Breast epithelium (tissue), 3 donors: ENCODE measurements around the gene OGFOD1.

Source experiments
- CTCF ChIP-seq, 3 donors: fragments of 450-650 bp; IDR thresholded peaks; one replicate each; pipeline ENCODE4 v1.5.1; 2016 to 2017; ENCODE audit warnings: antibody characterized with exemption in 3 of 3, mild to moderate bottlenecking in 3 of 3, moderate library complexity in 3 of 3
- POLR2A ChIP-seq: fragments of 450-650 bp; IDR thresholded peaks from one replicate; pipeline ENCODE4 v1.6.1; 2016; ENCODE audit warnings: antibody characterized with exemption, mild to moderate bottlenecking, moderate library complexity
- POLR2AphosphoS5 ChIP-seq, 3 donors: sonication (generic); formaldehyde crosslinking; IDR thresholded peaks; one replicate each; pipeline ENCODE4 v1.6.1; 2017; ENCODE audit warnings: antibody characterized with exemption in 3 of 3

GRCh38 chr16:56415875-56416274, 35.5 kb upstream of the OGFOD1 start:
- no peak for TF ChIP-seq POLR2A
- TF ChIP-seq CTCF (IDR thresholded peaks at IDR 0.05) = no peak
- TF ChIP-seq POLR2AphosphoS5 (IDR thresholded peaks at IDR 0.05) = no peak
